ELF-1 (cell line): ENCODE measurements around the gene DRC3.
A peak's percentile ranks its signal among the peaks of the same experiment; 100 is the strongest.
"Not testable (repeated sequence)": the region's sequence is repeated elsewhere in the genome, so short reads cannot be mapped to it uniquely, and the experiment has no call there.

Source experiments
- DNase-seq: peaks from one replicate; pipeline ENCODE4 v3.0.0-alpha.2; 2016; ENCODE audit warnings: low read depth, low spot score

DRC3 gene

GRCh38 chr17:17972126-17972951 is at the start of gene DRC3, which contains the start of gene TOM1L2:
Gene DRC3, plus strand, starts transcription at chr17:17972862. Its CDS starts 4,737 bp downstream, at chr17:17977599.
Gene TOM1L2, minus strand, starts transcription at chr17:17972400. Its CDS starts 87 bp downstream, at chr17:17972313.
- DNase-seq: peak; percentile 100

GRCh38 chr17:17924131-17924856 is 48.4 kb upstream of the DRC3 start:
- DNase-seq: no peak

GRCh38 chr17:17924857-17925250 is 47.8 kb upstream of the DRC3 start:
- no peak for DNase-seq

- DNase-seq: no peak
Measured at GRCh38 chr17:17926036-17926435, 46.6 kb upstream of the DRC3 start.

GRCh38 chr17:17926840-17927449 is 45.7 kb upstream of the DRC3 start:
- no peak for DNase-seq

GRCh38 chr17:17928398-17929287 is 44.0 kb upstream of the DRC3 start:
- no peak for DNase-seq

GRCh38 chr17:17929655-17930380 is 42.8 kb upstream of the DRC3 start:
- DNase-seq: no peak

- DNase-seq: no peak
Measured at GRCh38 chr17:17930674-17931073, 42.0 kb upstream of the DRC3 start.

- no peak for DNase-seq
Measured at GRCh38 chr17:17931159-17931558, 41.5 kb upstream of the DRC3 start.

GRCh38 chr17:17933775-17934174 is 38.9 kb upstream of the DRC3 start:
- DNase-seq: no peak

- no peak for DNase-seq
Measured at GRCh38 chr17:17934214-17934613, 38.4 kb upstream of the DRC3 start.

GRCh38 chr17:17934806-17935205 is 37.9 kb upstream of the DRC3 start:
- no peak for DNase-seq

GRCh38 chr17:17935321-17936271 is 37.1 kb upstream of the DRC3 start:
- DNase-seq: peak; percentile 27

GRCh38 chr17:17937201-17937853 is 35.3 kb upstream of the DRC3 start:
- no peak for DNase-seq

GRCh38 chr17:17937958-17938357 is 34.7 kb upstream of the DRC3 start:
- DNase-seq: no peak

- DNase-seq: no peak
Measured at GRCh38 chr17:17938388-17939107, 34.1 kb upstream of the DRC3 start.

GRCh38 chr17:17939941-17940340 is 32.7 kb upstream of the DRC3 start:
- DNase-seq: not testable (repeated sequence)

GRCh38 chr17:17940441-17940911 is 32.2 kb upstream of the DRC3 start:
- DNase-seq: no peak
